ENCODE measurements around the gene NAA38.

Gene NAA38

DNA sequence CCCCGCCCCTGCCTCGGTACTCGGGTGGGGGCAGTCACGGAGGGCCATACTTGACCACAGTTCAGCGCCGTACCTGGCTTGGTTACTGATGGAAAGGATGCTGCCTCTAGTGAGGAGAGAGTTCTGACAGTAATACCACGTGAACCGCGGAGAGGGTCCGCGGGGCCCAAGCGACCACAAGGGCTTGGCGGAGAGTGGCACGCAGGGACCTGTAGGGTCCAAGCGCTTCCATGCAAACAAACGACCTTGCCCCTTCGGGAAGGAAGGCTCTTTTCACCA is 14.2 kb downstream of the NAA38 start:
- peak overlapping the region; percentile 81 for H3K4me3 ChIP-seq (ENCODE audit: low read length)
- H3K9me3 ChIP-seq (replicated peaks; ENCODE audit: low read length), result no peaks in the 10 kb centered on the region
- H3K36me3 ChIP-seq (ENCODE audit: insufficient read depth, low read length), result peaks cover 5% of the 10 kb centered on the region
- peaks cover 38% of the 10 kb centered on the region for H3K4me1 ChIP-seq (ENCODE audit: control insufficient read depth, insufficient read depth, low read length)
- no peaks in the 10 kb centered on the region for H3K27me3 ChIP-seq (ENCODE audit: control insufficient read depth, insufficient read depth, low read length)
- H3K9ac ChIP-seq (ENCODE audit: low read depth, low read length), result peak overlapping the region; percentile 96
- peak overlapping the region; percentile 99 for H3K4me2 ChIP-seq (ENCODE audit: low read length)

DNA sequence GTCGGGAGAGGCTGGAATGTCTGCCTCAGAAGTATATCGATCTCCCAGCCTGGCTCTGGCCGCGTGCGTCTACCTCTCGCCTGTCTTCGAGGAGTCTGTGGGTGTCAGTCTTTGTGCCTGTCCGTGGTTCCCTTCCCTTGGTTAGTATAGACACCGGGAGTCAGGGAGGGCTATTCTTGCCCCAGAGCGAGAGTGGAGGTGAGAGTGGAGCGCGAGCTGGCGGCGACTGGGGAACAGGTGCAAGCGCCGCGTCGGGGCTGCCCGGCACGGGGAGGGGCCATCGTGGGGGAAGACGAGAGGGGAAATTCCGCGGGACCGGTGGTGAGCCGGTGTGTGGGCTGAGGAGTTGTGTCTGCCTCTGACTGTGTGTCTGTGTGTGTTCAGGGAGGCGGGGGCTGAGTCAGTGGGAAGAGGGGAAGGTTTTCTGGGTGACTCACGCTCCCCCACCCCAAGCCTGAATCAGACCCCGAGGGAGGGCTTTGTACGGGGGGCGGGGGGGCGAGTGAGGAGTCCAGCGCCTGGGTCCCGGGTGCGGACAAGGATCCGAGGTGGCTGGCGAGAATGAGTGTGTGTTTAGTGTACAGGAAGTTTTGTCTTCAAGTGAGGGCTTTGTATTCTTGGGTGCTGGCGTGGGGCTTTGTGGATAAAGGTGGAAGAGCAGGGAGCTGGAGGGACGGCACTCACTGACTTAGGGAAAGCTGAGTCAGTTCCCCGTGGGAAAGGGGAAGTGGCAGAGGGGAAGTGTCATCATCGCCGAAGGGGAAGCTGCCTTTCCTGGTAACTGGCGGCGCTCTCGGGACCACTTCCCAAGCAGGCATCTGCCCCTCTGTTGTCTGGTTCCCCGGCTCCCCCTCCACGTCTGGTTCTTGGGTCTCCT is 14.7 kb downstream of the NAA38 start:
- Histone ChIP-seq H3K9ac (ENCODE audit: low read depth, low read length) (peak overlapping the region; percentile 96), H3K4me3 (ENCODE audit: low read length) (peak overlapping the region; percentile 81), H3K4me2 (ENCODE audit: low read length) (peak overlapping the region; percentile 99), H3K9me3 (replicated peaks; ENCODE audit: low read length) (no peaks in the 10 kb centered on the region), H3K36me3 (ENCODE audit: insufficient read depth, low read length) (peaks cover 3% of the 10 kb centered on the region), H3K27me3 (ENCODE audit: control insufficient read depth, insufficient read depth, low read length) (no peaks in the 10 kb centered on the region), H3K4me1 (ENCODE audit: control insufficient read depth, insufficient read depth, low read length) (peaks cover 42% of the 10 kb centered on the region)

GRCh38 chr17:7841915-7842379 is 15.4 kb downstream of the NAA38 start:
- peak overlapping the region; percentile 99 for H3K4me2 ChIP-seq (ENCODE audit: low read length)
- peak overlapping the region; percentile 96 for H3K9ac ChIP-seq (ENCODE audit: low read depth, low read length)
- peaks cover 49% of the 10 kb centered on the region for H3K4me1 ChIP-seq (ENCODE audit: control insufficient read depth, insufficient read depth, low read length)
- no peaks in the 10 kb centered on the region for H3K27me3 ChIP-seq (ENCODE audit: control insufficient read depth, insufficient read depth, low read length)
- H3K36me3 ChIP-seq (ENCODE audit: insufficient read depth, low read length), result peaks cover 3% of the 10 kb centered on the region
- no peaks in the 10 kb centered on the region for H3K9me3 ChIP-seq (replicated peaks; ENCODE audit: low read length)
- H3K4me3 ChIP-seq (ENCODE audit: low read length), result peak overlapping the region; percentile 81

DNA sequence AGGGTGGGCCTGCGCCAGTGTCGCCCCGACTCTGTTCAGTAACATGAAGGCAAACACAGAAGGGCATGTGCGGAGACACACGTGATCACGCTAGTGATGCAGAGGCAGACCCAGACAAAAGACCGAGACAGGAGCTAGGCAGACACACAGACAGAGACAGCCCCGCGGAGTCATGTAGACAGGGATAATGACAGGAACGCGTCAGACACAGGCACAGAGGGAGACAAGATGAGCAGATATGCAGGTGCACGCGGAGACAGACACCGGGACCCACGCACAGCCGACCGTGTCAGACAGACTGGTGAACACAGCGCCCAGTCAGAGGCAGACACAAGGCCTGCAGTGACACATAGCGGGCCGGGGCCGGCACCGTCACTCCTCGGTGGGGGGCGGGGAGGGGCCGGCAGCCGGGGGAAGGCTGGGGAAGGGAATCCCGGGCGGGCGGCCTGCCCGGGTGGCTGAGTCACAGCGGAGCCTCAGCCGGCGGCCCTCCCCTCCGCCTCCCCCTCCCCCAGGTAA is 15.9 kb downstream of the NAA38 start:
- H3K27me3 ChIP-seq (ENCODE audit: control insufficient read depth, insufficient read depth, low read length), result no peaks in the 10 kb centered on the region
- H3K4me2 ChIP-seq (ENCODE audit: low read length), result peak overlapping the region; percentile 99
- peak overlapping the region; percentile 81 for H3K4me3 ChIP-seq (ENCODE audit: low read length)
- no peaks in the 10 kb centered on the region for H3K9me3 ChIP-seq (replicated peaks; ENCODE audit: low read length)
- peak overlapping the region; percentile 96 for H3K9ac ChIP-seq (ENCODE audit: low read depth, low read length)
- peaks cover 1% of the 10 kb centered on the region for H3K36me3 ChIP-seq (ENCODE audit: insufficient read depth, low read length)
- peaks cover 54% of the 10 kb centered on the region for H3K4me1 ChIP-seq (ENCODE audit: control insufficient read depth, insufficient read depth, low read length)

DNA sequence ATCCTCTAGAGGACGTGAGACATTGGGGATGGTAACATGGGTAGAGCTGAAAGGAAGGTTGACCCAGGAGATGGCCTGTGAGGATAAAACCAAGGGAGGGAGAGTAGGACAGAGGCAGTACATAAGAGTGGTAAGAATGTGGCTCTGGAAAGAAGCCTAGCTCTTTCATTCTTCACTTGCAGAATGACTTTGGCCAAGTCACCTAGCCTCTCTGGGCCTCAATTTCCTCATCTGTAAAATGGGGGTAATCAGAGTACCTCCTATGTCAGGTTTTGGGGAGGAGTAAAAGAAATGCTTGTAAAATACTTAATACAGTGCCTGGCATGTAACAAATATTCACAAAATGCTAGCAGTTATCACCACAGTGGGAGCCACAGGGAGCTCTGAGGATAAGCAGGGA is 16.5 kb downstream of the NAA38 start:
- H3K36me3 ChIP-seq (ENCODE audit: insufficient read depth, low read length), result no peaks in the 10 kb centered on the region
- peak overlapping the region; percentile 99 for H3K4me2 ChIP-seq (ENCODE audit: low read length)
- H3K9me3 ChIP-seq (replicated peaks; ENCODE audit: low read length), result no peaks in the 10 kb centered on the region
- H3K27me3 ChIP-seq (ENCODE audit: control insufficient read depth, insufficient read depth, low read length), result no peaks in the 10 kb centered on the region
- peaks cover 55% of the 10 kb centered on the region for H3K4me1 ChIP-seq (ENCODE audit: control insufficient read depth, insufficient read depth, low read length)
- peak overlapping the region; percentile 96 for H3K9ac ChIP-seq (ENCODE audit: low read depth, low read length)
- peak overlapping the region; percentile 81 for H3K4me3 ChIP-seq (ENCODE audit: low read length)

DNA sequence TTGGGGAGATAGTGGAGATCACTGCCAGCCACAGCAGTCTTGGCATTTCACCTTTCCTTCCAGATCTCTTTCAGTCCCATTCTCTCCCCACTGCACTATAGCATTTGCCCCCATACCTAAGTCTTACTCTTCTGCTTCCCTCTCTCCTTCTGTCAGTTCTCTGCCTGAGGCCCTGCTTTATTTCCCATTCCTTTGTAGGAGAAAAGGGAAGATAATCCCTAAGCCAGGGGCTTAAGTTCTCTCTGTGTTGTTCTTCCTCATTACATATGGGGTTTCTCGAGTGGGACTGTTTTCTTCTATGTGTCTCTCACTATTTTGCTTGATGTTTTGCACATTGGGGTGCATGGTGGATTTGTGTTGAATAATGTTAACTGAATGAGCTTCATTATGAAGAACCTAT is 16.9 kb downstream of the NAA38 start:
- Histone ChIP-seq H3K4me1 (ENCODE audit: control insufficient read depth, insufficient read depth, low read length) (peaks cover 52% of the 10 kb centered on the region), H3K4me3 (ENCODE audit: low read length) (no peak overlapping the region), H3K9ac (ENCODE audit: low read depth, low read length) (no peak overlapping the region), H3K9me3 (replicated peaks; ENCODE audit: low read length) (no peaks in the 10 kb centered on the region), H3K27me3 (ENCODE audit: control insufficient read depth, insufficient read depth, low read length) (no peaks in the 10 kb centered on the region), H3K4me2 (ENCODE audit: low read length) (no peak overlapping the region), H3K36me3 (ENCODE audit: insufficient read depth, low read length) (no peaks in the 10 kb centered on the region)

DNA sequence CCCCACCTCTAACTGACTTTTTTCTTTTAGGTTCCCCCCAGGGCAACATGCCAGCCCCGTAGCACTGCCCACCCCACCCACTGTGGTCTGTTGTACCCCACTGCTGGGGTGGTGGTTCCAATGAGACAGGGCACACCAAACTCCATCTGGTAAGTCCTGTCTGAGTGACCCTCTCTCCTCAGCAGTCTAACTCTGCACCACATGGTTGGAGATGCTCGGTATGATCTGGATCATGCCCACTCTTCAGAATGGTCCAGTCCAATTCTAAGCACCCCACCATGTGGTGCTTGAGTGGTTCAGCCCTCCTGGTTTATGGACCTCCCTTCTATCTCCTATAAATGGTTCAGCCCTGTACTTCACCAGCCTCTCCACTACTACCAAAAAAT is 17.5 kb downstream of the NAA38 start:
- Histone ChIP-seq H3K4me1 (ENCODE audit: control insufficient read depth, insufficient read depth, low read length) (peaks cover 47% of the 10 kb centered on the region), H3K36me3 (ENCODE audit: insufficient read depth, low read length) (no peaks in the 10 kb centered on the region), H3K4me3 (ENCODE audit: low read length) (no peak overlapping the region), H3K27me3 (ENCODE audit: control insufficient read depth, insufficient read depth, low read length) (no peaks in the 10 kb centered on the region), H3K4me2 (ENCODE audit: low read length) (no peak overlapping the region), H3K9ac (ENCODE audit: low read depth, low read length) (no peak overlapping the region), H3K9me3 (replicated peaks; ENCODE audit: low read length) (no peaks in the 10 kb centered on the region)

GRCh38 chr17:7839190-7839875 is 18.0 kb downstream of the NAA38 start:
- Histone ChIP-seq H3K9ac (ENCODE audit: low read depth, low read length) (peak overlapping the region; percentile 36), H3K36me3 (ENCODE audit: insufficient read depth, low read length) (no peaks in the 10 kb centered on the region), H3K4me1 (ENCODE audit: control insufficient read depth, insufficient read depth, low read length) (peaks cover 46% of the 10 kb centered on the region), H3K4me3 (ENCODE audit: low read length) (no peak overlapping the region), H3K9me3 (replicated peaks; ENCODE audit: low read length) (no peaks in the 10 kb centered on the region), H3K27me3 (ENCODE audit: control insufficient read depth, insufficient read depth, low read length) (no peaks in the 10 kb centered on the region), H3K4me2 (ENCODE audit: low read length) (peak overlapping the region; percentile 76)

DNA sequence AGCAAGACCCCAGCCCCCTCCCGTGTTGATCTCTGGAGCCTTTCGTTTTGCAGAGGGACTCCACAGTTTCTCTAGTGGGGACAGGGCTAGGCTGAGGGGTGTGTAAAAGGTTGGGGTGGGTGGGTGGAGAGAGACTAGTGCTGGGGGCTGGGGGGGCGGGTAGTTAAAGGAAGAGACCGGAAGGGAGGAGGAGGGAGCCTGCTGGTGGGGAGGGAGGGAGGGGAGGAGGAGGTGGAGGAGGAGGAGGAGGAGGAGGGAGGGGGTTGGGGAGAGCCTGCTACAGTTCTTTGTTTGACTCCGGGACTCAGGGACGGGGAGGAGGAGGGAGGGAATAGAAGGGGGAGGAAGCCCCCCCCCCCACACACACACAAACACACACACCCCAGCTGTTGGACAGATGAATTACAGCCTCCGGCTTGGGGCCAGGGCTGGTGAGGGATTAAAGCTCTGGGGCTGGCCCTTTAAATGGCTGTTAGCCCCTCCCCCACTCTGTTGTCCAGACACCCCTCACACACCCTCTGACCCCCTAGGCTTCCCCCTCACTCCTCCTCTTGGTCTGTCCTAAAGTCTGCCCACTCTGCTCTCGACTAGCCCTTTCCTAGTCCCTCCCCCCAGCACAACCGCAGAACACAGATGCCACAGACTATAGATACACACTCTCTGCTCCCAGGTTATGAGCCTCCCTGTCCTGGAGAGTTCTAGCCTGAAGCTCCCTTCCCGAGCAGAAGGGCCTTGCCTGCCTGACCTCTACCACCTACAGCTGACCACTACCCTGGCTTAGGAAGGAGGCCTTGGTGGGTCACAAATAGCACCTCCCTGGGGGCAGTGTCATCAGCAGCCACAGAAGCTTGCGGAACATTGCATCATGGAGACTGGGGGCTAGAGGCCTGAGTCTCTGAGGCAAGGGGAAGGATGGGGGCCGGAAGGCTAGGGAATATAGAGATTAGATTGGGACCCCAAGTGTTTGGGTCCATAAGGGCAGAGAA is 19.0 kb downstream of the NAA38 start:
- Histone ChIP-seq H3K9ac (ENCODE audit: low read depth, low read length) (peak overlapping the region; percentile 36), H3K9me3 (replicated peaks; ENCODE audit: low read length) (no peaks in the 10 kb centered on the region), H3K27me3 (ENCODE audit: control insufficient read depth, insufficient read depth, low read length) (no peaks in the 10 kb centered on the region), H3K36me3 (ENCODE audit: insufficient read depth, low read length) (no peaks in the 10 kb centered on the region), H3K4me2 (ENCODE audit: low read length) (peak overlapping the region; percentile 99), H3K4me1 (ENCODE audit: control insufficient read depth, insufficient read depth, low read length) (peaks cover 49% of the 10 kb centered on the region), H3K4me3 (ENCODE audit: low read length) (peak overlapping the region; percentile 86)

DNA sequence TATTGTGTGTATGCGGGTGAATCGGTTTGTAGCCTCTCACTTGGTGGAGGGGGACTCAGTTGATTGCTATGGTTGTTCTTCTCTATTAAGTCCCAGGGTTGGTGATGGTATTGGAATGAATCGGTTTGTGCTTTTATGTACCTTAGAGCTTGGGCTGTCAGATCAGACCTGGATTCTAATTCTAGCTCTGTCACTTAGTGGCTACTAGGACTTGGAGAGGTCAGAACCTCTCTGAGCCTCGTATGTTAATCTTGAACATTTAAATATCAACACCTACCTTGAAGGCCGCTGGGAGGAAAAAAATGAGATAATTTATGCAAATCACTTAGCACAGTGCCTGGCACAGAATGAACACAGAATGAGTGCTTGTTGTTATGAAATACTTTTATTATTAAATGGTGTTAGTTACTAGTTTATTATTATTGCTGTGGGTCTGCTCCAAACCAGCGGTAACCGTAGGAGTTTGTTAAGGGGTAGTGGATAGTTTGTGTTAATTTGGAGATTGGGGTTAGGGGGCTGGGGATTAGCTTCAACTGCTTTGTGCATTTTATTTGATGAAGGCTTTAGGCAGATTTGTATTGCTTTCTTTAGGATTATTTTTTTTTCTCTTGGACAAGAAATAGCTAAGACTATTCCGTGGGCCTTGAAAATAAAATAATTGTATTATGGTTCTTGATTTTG is 19.8 kb downstream of the NAA38 start:
- H3K9me3 ChIP-seq (replicated peaks; ENCODE audit: low read length), result no peaks in the 10 kb centered on the region
- no peaks in the 10 kb centered on the region for H3K27me3 ChIP-seq (ENCODE audit: control insufficient read depth, insufficient read depth, low read length)
- H3K36me3 ChIP-seq (ENCODE audit: insufficient read depth, low read length), result no peaks in the 10 kb centered on the region
- H3K4me3 ChIP-seq (ENCODE audit: low read length), result peak overlapping the region; percentile 86
- H3K4me2 ChIP-seq (ENCODE audit: low read length), result peak overlapping the region; percentile 99
- peaks cover 53% of the 10 kb centered on the region for H3K4me1 ChIP-seq (ENCODE audit: control insufficient read depth, insufficient read depth, low read length)
- peak overlapping the region; percentile 20 for H3K9ac ChIP-seq (ENCODE audit: low read depth, low read length)
